IPS-20b (cell line): Measurements from ENCODE around the gene RAPGEF3.

Experiments
- H3K27ac ChIP-seq: one replicate; pipeline ENCODE4 v1.5.1; 2013; ENCODE audit warnings: low read length
- H3K27me3 ChIP-seq: 2 replicates; pipeline ENCODE4 v1.6.1; 2013; ENCODE audit warnings: mild to moderate bottlenecking, low read length, inconsistent platforms; ENCODE audit not compliant: insufficient read depth
- H3K36me3 ChIP-seq: 2 replicates; pipeline ENCODE4 v1.6.1; 2013; ENCODE audit warnings: low read depth, mild to moderate bottlenecking, inconsistent platforms, low read length, moderate library complexity; ENCODE audit not compliant: insufficient read depth
- H3K4me1 ChIP-seq: 2 replicates; pipeline ENCODE4 v1.6.1; 2013; ENCODE audit warnings: mild to moderate bottlenecking, control low read depth, inconsistent platforms, low read length, moderate library complexity; ENCODE audit not compliant: insufficient read depth
- H3K4me3 ChIP-seq: 2 replicates; pipeline ENCODE4 v1.5.1; 2013; ENCODE audit warnings: mild to moderate bottlenecking, low read length, inconsistent platforms
- H3K9ac ChIP-seq: 2 replicates; pipeline ENCODE4 v1.6.1; 2013; ENCODE audit warnings: low read depth, mild to moderate bottlenecking, inconsistent platforms, low read length, moderate library complexity
- H3K9me3 ChIP-seq: 2 replicates; pipeline ENCODE4 v1.6.1; 2013; ENCODE audit warnings: mild to moderate bottlenecking, low read depth, low read length, inconsistent platforms; ENCODE audit not compliant: insufficient read depth

The RAPGEF3 gene

DNA sequence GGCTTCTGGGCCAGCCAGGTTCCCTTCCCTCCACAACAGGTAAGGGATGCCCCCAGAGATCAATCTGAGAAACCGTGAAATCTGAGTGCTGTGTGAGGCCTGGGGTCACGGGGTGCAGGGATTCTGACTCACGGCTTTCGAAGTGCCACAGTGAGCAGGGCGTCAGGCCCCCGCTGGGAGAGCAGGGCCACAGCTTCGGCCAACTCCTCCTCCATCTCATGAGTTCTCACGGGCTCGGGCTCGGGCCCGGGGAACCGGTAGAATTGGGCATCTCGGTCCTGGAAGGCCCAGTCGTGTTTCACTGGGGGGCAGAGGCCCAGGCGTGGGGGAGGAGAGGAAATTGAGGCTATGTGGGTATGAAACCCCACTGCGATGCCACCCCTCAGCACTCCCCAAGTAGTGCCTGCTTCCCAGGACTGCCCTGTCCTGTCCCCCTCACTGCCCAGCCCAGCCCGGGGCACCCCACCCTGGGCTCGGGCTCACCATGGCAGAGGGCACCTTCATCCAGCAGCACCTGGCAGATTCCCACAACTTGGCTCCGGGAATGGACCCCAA lies 7.7 kb downstream of the RAPGEF3 start:
- Histone ChIP-seq H3K27ac (no peak overlapping the region), H3K9ac (no peak overlapping the region), H3K4me1 (peaks cover 12% of the 10 kb centered on the region), H3K36me3 (no peaks in the 10 kb centered on the region), H3K4me3 (no peak overlapping the region), H3K9me3 (no peaks in the 10 kb centered on the region), H3K27me3 (no peaks in the 10 kb centered on the region)

DNA sequence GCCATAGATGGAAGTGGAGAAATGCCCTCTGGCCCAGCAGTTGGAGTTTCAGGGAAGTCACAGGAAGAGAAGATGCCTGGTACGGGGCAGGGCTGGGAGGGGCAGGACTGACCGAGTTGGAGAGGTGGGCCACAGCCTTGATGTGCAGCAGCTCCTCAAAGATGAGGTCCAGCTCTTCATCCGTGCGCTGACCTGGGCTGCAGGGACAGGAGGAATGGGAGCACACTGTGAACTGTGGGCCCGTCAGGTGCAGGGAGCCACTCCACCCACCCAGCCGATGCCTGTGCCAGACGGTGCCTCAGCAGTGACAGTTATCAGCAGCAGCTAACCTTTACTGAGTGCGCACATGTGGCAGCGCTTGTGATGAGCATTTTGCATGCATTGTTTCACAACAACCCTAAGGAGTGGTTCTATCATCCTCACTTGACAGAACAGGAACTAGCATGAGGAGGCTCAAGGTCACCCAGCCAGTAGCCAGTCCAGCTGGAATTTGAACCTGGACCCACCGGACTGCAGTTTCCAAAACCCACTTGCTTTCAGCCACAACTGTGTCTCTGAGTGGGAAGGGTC lies 8.4 kb downstream of the RAPGEF3 start:
- Histone ChIP-seq H3K4me1 (peaks cover 12% of the 10 kb centered on the region), H3K27ac (no peak overlapping the region), H3K9ac (no peak overlapping the region), H3K9me3 (no peaks in the 10 kb centered on the region), H3K4me3 (no peak overlapping the region), H3K27me3 (no peaks in the 10 kb centered on the region), H3K36me3 (no peaks in the 10 kb centered on the region)

DNA sequence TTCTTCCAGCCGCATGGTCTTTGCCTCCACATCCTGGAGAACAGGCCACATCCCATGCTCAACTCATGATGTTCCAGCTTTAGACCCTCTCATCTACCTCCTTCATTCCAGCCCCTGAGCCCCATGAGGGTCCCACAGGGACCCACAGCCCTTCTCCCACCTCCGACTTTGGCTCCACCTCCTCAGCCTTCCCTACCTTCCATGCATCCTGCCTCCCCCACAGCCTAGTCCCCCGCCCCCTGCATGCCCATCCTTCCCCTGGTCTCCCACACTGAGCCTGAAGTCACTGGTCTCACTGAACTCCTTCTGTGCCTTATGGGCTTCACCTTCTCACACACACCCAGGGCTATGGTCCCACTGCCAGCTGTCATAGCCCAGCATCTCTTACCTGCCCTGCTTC lies 9.8 kb downstream of the RAPGEF3 start:
- Histone ChIP-seq H3K4me3 (no peak overlapping the region), H3K27me3 (no peaks in the 10 kb centered on the region), H3K36me3 (no peaks in the 10 kb centered on the region), H3K9me3 (no peaks in the 10 kb centered on the region), H3K27ac (no peak overlapping the region), H3K9ac (no peak overlapping the region), H3K4me1 (peaks cover 9% of the 10 kb centered on the region)

DNA sequence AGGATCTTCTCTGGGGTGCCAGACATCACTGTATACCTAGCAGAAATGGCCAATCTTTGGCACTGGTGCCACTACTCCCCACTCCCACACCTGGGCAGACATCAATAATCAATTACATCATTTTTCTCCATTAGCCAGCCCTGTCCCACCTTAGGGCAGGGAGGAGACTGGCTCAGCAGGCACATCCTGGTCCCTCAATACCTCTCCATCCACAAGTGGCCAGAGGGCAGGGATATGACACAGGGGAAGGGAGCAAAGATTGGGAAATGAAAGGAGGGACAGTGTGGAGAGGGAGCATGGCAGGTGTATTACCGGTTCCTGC lies 10.2 kb downstream of the RAPGEF3 start:
- H3K36me3 ChIP-seq = no peaks in the 10 kb centered on the region
- no peak overlapping the region for H3K4me3 ChIP-seq
- no peaks in the 10 kb centered on the region for H3K9me3 ChIP-seq
- H3K27me3 ChIP-seq = no peaks in the 10 kb centered on the region
- no peak overlapping the region for H3K27ac ChIP-seq
- no peak overlapping the region for H3K9ac ChIP-seq
- peaks cover 7% of the 10 kb centered on the region for H3K4me1 ChIP-seq

- Histone ChIP-seq H3K4me3 (no peak overlapping the region), H3K36me3 (no peaks in the 10 kb centered on the region), H3K9ac (no peak overlapping the region), H3K4me1 (peaks cover 2% of the 10 kb centered on the region), H3K27ac (no peak overlapping the region), H3K27me3 (no peaks in the 10 kb centered on the region), H3K9me3 (no peaks in the 10 kb centered on the region)
Observed at GRCh38 chr12:47747596-47748506, 10.8 kb downstream of the RAPGEF3 start.

- Histone ChIP-seq H3K36me3 (no peaks in the 10 kb centered on the region), H3K27me3 (no peaks in the 10 kb centered on the region), H3K4me3 (no peak overlapping the region), H3K27ac (no peak overlapping the region), H3K9me3 (no peaks in the 10 kb centered on the region), H3K4me1 (no peaks in the 10 kb centered on the region), H3K9ac (no peak overlapping the region)
Observed at GRCh38 chr12:47747126-47747525, 11.6 kb downstream of the RAPGEF3 start.

- H3K4me1 ChIP-seq = no peaks in the 10 kb centered on the region
- H3K36me3 ChIP-seq = no peaks in the 10 kb centered on the region
- no peak overlapping the region for H3K9ac ChIP-seq
- no peak overlapping the region for H3K4me3 ChIP-seq
- H3K27ac ChIP-seq = no peak overlapping the region
- H3K27me3 ChIP-seq = no peaks in the 10 kb centered on the region
- H3K9me3 ChIP-seq = no peaks in the 10 kb centered on the region
Observed at GRCh38 chr12:47746523-47746922, 12.2 kb downstream of the RAPGEF3 start.

DNA sequence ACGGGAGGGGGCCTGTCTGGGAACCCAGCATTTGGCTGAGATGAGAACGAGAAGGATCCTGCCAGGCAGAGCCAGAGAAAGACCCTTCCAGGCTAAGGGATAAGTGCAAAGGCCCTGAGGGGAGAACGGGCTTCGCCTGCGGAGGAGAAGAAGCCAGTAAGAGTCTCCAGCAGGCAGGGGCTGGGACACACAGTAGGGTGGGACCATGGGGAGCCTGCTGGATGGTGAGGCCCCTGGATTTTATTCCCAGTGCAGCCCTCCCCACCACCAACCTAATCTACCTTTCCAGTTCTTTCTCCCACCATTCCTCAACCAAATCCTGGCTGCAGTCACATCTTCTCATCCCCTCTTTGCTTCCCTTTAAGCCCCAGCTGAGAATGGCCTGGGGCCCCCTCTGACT lies 12.6 kb downstream of the RAPGEF3 start:
- no peaks in the 10 kb centered on the region for H3K27me3 ChIP-seq
- H3K9me3 ChIP-seq = no peaks in the 10 kb centered on the region
- H3K36me3 ChIP-seq = no peaks in the 10 kb centered on the region
- no peak overlapping the region for H3K4me3 ChIP-seq
- H3K9ac ChIP-seq = no peak overlapping the region
- no peak overlapping the region for H3K27ac ChIP-seq
- no peaks in the 10 kb centered on the region for H3K4me1 ChIP-seq

GRCh38 chr12:47745485-47746041 lies 13.1 kb downstream of the RAPGEF3 start:
- Histone ChIP-seq H3K4me1 (no peaks in the 10 kb centered on the region), H3K9me3 (no peaks in the 10 kb centered on the region), H3K9ac (no peak overlapping the region), H3K36me3 (no peaks in the 10 kb centered on the region), H3K27me3 (no peaks in the 10 kb centered on the region), H3K27ac (no peak overlapping the region), H3K4me3 (no peak overlapping the region)

DNA sequence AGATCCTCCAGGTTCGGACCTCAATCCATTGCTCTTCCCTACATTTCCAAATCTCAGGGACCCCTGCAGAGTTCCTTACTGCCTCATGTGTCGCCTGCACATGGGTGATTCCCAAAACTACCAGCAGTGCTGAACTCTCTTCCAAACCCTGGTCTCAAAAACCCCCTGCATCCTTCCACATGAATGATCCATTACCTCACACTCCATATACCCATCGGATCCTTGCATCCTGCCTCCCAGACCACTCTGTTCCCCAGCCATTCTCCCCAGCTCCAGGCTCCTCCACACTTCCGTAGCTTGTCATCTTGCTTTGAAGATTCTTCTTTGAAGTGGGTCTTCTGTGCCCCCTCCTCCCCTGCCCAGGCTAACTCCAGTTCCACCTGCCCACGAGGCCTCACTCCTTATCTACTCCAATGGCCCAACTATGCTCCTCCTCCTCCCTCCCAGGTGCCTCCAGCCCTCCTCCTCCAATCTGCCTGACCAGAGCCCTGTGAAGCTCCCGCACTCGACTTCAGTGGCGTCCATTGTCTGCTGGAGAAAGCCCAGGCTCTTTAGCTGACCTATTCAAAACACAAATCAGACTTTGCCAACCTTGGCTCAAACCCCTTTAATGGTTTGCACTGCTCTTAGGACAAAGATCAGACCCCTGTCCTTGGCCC lies 13.8 kb downstream of the RAPGEF3 start:
- Histone ChIP-seq H3K9ac (no peak overlapping the region), H3K36me3 (no peaks in the 10 kb centered on the region), H3K4me3 (no peak overlapping the region), H3K27me3 (no peaks in the 10 kb centered on the region), H3K4me1 (no peaks in the 10 kb centered on the region), H3K9me3 (no peaks in the 10 kb centered on the region), H3K27ac (no peak overlapping the region)

- Histone ChIP-seq H3K27ac (no peak overlapping the region), H3K27me3 (no peaks in the 10 kb centered on the region), H3K4me3 (no peak overlapping the region), H3K4me1 (no peaks in the 10 kb centered on the region), H3K36me3 (no peaks in the 10 kb centered on the region), H3K9ac (no peak overlapping the region), H3K9me3 (no peaks in the 10 kb centered on the region)
Observed at GRCh38 chr12:47744005-47744651, 14.6 kb downstream of the RAPGEF3 start.
